ENCODE results near the gene TACC2. TPM values are rescaled to one million over a fixed set of nuclear protein-coding genes. Genes with fewer than 3 reads are reported as not detected.

Gene TACC2
- 32.0 and 40.1 TPM in 2 replicates for total RNA-seq

GRCh38 chr10:121988361-121989324 lies at the start of gene TACC2:
Gene TACC2 (plus strand): TSS chr10:121989163. CDS start chr10:122021982, 32,819 bp downstream.

GRCh38 chr10:121974535-121975294 lies 14.2 kb upstream of the TACC2 start, which contains the start of gene NSMCE4A:
Gene NSMCE4A (minus strand): TSS chr10:121975217. CDS start chr10:121975165, 52 bp downstream.

GRCh38 chr10:122271076-122271475 lies 282.1 kb downstream of the TACC2 start, which contains the start of gene BTBD16:
Gene BTBD16 (plus strand): TSS chr10:122271296. CDS start chr10:122275082, 3,786 bp downstream.

Other genes starting within 250 kb of the TACC2 start
- gene ATE1, start 61.1 kb upstream of the TACC2 start, total RNA-seq: 9.8 and 14.0 TPM in 2 replicates
- 38.9 and 49.6 TPM in 2 replicates for gene NSMCE4A, start 13.9 kb upstream of the TACC2 start, total RNA-seq